ENCODE data around the gene PHACTR1. TPM values are rescaled to one million over a fixed set of nuclear protein-coding genes. Genes with fewer than 3 reads are reported as not detected.
"Not testable (repeated sequence)": the region's sequence is repeated elsewhere in the genome, so short reads cannot be mapped to it uniquely, and the experiment has no call there.

The PHACTR1 gene
- total RNA-seq, 4 donors from 2014 or later, result 1.5 to 3.6 (median 2.5) TPM

- intact Hi-C loops (cut with DNase I; ENCODE audit: low total_unique reads), result no loop called here
- no peak for DNase-seq (ENCODE audit: low spot score in 2 of 2)
- TF ChIP-seq POLR2A (IDR thresholded peaks at IDR 0.05) (no peak), CTCF (IDR thresholded peaks at IDR 0.05) (no peak)
- H3K4me3 ChIP-seq (ENCODE audit: low read depth, poor library complexity, severe bottlenecking), result no peak overlapping the region
Measured at GRCh38 chr6:13314806-13315205, 598.2 kb downstream of the PHACTR1 start.

GRCh38 chr6:13315896-13316295 lies 599.3 kb downstream of the PHACTR1 start:
- no peak overlapping the region for H3K4me3 ChIP-seq (ENCODE audit: low read depth, poor library complexity, severe bottlenecking)
- no peak for DNase-seq (ENCODE audit: low spot score in 2 of 2)
- TF ChIP-seq CTCF (IDR thresholded peaks at IDR 0.05) (no peak), POLR2A (IDR thresholded peaks at IDR 0.05) (no peak)
- intact Hi-C loops (cut with DNase I; ENCODE audit: low total_unique reads), result no loop called here
- WGBS, 2 donors, result 96 to 99% methylated on average over 5 of the region's 5 CpGs

- intact Hi-C loops (cut with DNase I; ENCODE audit: low total_unique reads), result no loop called here
- TF ChIP-seq POLR2A (IDR thresholded peaks at IDR 0.05), result no peak
- no peak for DNase-seq (ENCODE audit: low spot score in 2 of 2)
- 88 to 95% methylated on average over 2 of the region's 2 CpGs for WGBS, 2 donors
- no peak overlapping the region for H3K4me3 ChIP-seq (ENCODE audit: low read depth, poor library complexity, severe bottlenecking)
Measured at GRCh38 chr6:13318821-13319220, 602.3 kb downstream of the PHACTR1 start.

- TF ChIP-seq POLR2A (IDR thresholded peaks at IDR 0.05), result no peak
- no peak for TF ChIP-seq CTCF (IDR thresholded peaks at IDR 0.05)
- no peak overlapping the region for H3K4me3 ChIP-seq (ENCODE audit: low read depth, poor library complexity, severe bottlenecking)
- 94 to 96% methylated on average over 5 of the region's 5 CpGs for WGBS, 2 donors
- DNase-seq (ENCODE audit: low spot score in 2 of 2), result no peak
- intact Hi-C loops (cut with DNase I; ENCODE audit: low total_unique reads), result no loop called here
Measured at GRCh38 chr6:13319891-13320564, 603.5 kb downstream of the PHACTR1 start.

GRCh38 chr6:13326031-13326586 lies 609.5 kb downstream of the PHACTR1 start:
- H3K4me3 ChIP-seq (ENCODE audit: low read depth, poor library complexity, severe bottlenecking); intact Hi-C loops (cut with DNase I; ENCODE audit: low total_unique reads); DNase-seq (ENCODE audit: low spot score in 2 of 2): not testable (repeated sequence)
- WGBS, 2 donors, result 90 to 97% methylated on average over 3 of the region's 3 CpGs

- peak overlapping the region; percentile 80 for H3K4me3 ChIP-seq (ENCODE audit: low read depth, poor library complexity, severe bottlenecking)
- WGBS, 2 donors, result 0 to 1% methylated on average over 10 of the region's 10 CpGs
- DNase-seq (ENCODE audit: low spot score in 2 of 2), result no peak
- no peak for TF ChIP-seq CTCF (IDR thresholded peaks at IDR 0.05)
- no peak for TF ChIP-seq POLR2A (IDR thresholded peaks at IDR 0.05)
- intact Hi-C loops (cut with DNase I; ENCODE audit: low total_unique reads), result no loop called here
Measured at GRCh38 chr6:13327691-13328075, 611.1 kb downstream of the PHACTR1 start.

All from lower leg skin (tissue), 4 donors.